HG03354 (cell line): Measurements from ENCODE around the gene PLP2.
"Not testable (repeated sequence)": the region's sequence is repeated elsewhere in the genome, so short reads cannot be mapped to it uniquely, and the experiment has no call there.

Experiments used
- ATAC-seq: cut with Tn5 transposase; IDR thresholded peaks from one replicate; pipeline ENCODE4 v1.9.1; 2021; ENCODE audit warnings: mild to moderate bottlenecking; ENCODE audit not compliant: unreplicated experiment, poor library complexity, severe bottlenecking

PLP2 gene

GRCh38 chrX:49171752-49172279 is at the start of gene PLP2:
Gene PLP2, plus strand, starts transcription at chrX:49171898. Its CDS starts 103 bp downstream, at chrX:49172001.
- peak; percentile 49 for ATAC-seq

GRCh38 chrX:49122499-49122898 is 49.2 kb upstream of the PLP2 start:
- ATAC-seq = no peak

- not testable (repeated sequence) for ATAC-seq
These were observed 43.9 kb upstream of the PLP2 start for GRCh38 chrX:49127742-49128258.

- no peak for ATAC-seq
These were observed 42.3 kb upstream of the PLP2 start for GRCh38 chrX:49129427-49129826.

GRCh38 chrX:49132275-49132674 is 39.4 kb upstream of the PLP2 start:
- not testable (repeated sequence) for ATAC-seq

- ATAC-seq = no peak
These were observed 37.9 kb upstream of the PLP2 start for GRCh38 chrX:49133759-49134158.

- no peak for ATAC-seq
These were observed 34.2 kb upstream of the PLP2 start for GRCh38 chrX:49137492-49137891.

GRCh38 chrX:49139713-49140112 is 32.0 kb upstream of the PLP2 start:
- no peak for ATAC-seq

- ATAC-seq = not testable (repeated sequence)
These were observed 29.4 kb upstream of the PLP2 start for GRCh38 chrX:49142264-49142663.

- ATAC-seq = not testable (repeated sequence)
These were observed 28.5 kb upstream of the PLP2 start for GRCh38 chrX:49143154-49143553.

- no peak for ATAC-seq
These were observed 24.4 kb upstream of the PLP2 start for GRCh38 chrX:49147282-49147681.

GRCh38 chrX:49147936-49148335 is 23.8 kb upstream of the PLP2 start:
- no peak for ATAC-seq

GRCh38 chrX:49148390-49149100 is 23.2 kb upstream of the PLP2 start:
- ATAC-seq = not testable (repeated sequence)

- ATAC-seq = not testable (repeated sequence)
These were observed 22.4 kb upstream of the PLP2 start for GRCh38 chrX:49149291-49149690.

GRCh38 chrX:49153467-49153866 is 18.2 kb upstream of the PLP2 start:
- no peak for ATAC-seq

GRCh38 chrX:49155243-49155899 is 16.3 kb upstream of the PLP2 start:
- ATAC-seq = no peak

- ATAC-seq = peak; percentile 91
These were observed 15.5 kb upstream of the PLP2 start for GRCh38 chrX:49155900-49156837.

GRCh38 chrX:49157194-49157593 is 14.5 kb upstream of the PLP2 start:
- ATAC-seq = no peak

- no peak for ATAC-seq
These were observed 10.8 kb upstream of the PLP2 start for GRCh38 chrX:49160908-49161307.

GRCh38 chrX:49161632-49162031 is 10.1 kb upstream of the PLP2 start:
- no peak for ATAC-seq
